ENCODE data around the gene KLF9. TPM values are rescaled to one million over a fixed set of nuclear protein-coding genes. Genes with fewer than 3 reads are reported as not detected.

Gene KLF9
- total RNA-seq, 1 experiment from 2014 or later = 0.44 TPM

- Histone ChIP-seq H3K36me3 (ENCODE audit: low read depth, low read length) (no peaks in the 10 kb centered on the region), H3K79me2 (ENCODE audit: low read length) (no peaks in the 10 kb centered on the region), H2AFZ (ENCODE audit: low read length) (no peak overlapping the region), H3F3A (ENCODE audit: low read length, unreplicated experiment) (no peaks in the 10 kb centered on the region), H3K4me1 (ENCODE audit: insufficient read depth, low read length) (no peaks in the 10 kb centered on the region), H3K9me2 (replicated peaks; ENCODE audit: low read length) (no peaks in the 10 kb centered on the region), H3K4me3 (ENCODE audit: low read length) (no peak overlapping the region), H3K9me3 (ENCODE audit: low read length) (no peaks in the 10 kb centered on the region), H3K27ac (ENCODE audit: low read length) (no peak overlapping the region), H4K20me1 (ENCODE audit: low read length) (no peaks in the 10 kb centered on the region), H3K9ac (ENCODE audit: low read length) (no peak overlapping the region), H3K4me2 (ENCODE audit: low read length) (no peak overlapping the region), H3K27me3 (ENCODE audit: low read length) (no peaks in the 10 kb centered on the region)
- TF ChIP-seq EZH2 (IDR thresholded peaks at IDR 0.05; ENCODE audit: low read length, unreplicated experiment) (no peak), CTCF (conservative IDR thresholded peaks at IDR 0.05; ENCODE audit: low read depth, low read length) (no peak), EZH2phosphoT487 (IDR thresholded peaks at IDR 0.05; ENCODE audit: borderline replicate concordance, low read length) (no peak)
- DNase-seq = no peak
- BruUV-seq (replicated peaks) = no TSS peak
- POLR2A ChIA-PET (ENCODE audit: unreplicated experiment) = no interaction called here
- CTCF ChIA-PET = no interaction called here
- intact Hi-C loops (cut with micrococcal nuclease) = no loop called here
- no peak for ATAC-seq
Observed at GRCh38 chr9:70462300-70462699, 47.8 kb upstream of the KLF9 start.

DNA sequence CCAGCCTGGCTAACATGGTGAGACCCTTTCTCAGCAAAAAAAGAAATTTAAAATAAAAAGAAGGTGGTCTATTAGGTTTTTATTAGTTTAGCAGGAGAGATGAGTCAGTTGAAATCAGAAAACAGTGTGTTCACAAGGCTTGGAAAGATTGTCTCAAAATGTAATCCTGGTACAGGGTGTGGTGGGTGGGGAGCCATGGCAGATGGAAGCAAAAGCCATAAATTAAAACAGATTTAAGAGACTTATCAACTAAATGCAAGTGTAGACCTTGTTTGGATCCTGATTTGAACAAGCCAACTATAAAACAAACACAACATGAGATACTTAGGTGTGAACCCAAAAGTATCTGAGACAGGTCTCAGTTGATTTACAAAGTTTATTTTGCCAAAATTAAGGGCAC is 42.8 kb upstream of the KLF9 start:
- BruUV-seq (replicated peaks) = no TSS peak
- CTCF ChIA-PET = no interaction called here
- no peaks in the 10 kb centered on the region for H3K79me2 ChIP-seq (ENCODE audit: low read length)
- H3K9ac ChIP-seq (ENCODE audit: low read length) = no peak overlapping the region
- intact Hi-C loops (cut with micrococcal nuclease) = no loop called here
- ATAC-seq = no peak
- no peak for DNase-seq
- POLR2A ChIA-PET (ENCODE audit: unreplicated experiment) = no interaction called here
- H3K4me2 ChIP-seq (ENCODE audit: low read length) = no peak overlapping the region
- no peaks in the 10 kb centered on the region for H3K4me1 ChIP-seq (ENCODE audit: insufficient read depth, low read length)
- no peaks in the 10 kb centered on the region for H3K36me3 ChIP-seq (ENCODE audit: low read depth, low read length)
- H2AFZ ChIP-seq (ENCODE audit: low read length) = no peak overlapping the region
- no peak overlapping the region for H3K27ac ChIP-seq (ENCODE audit: low read length)
- H3K4me3 ChIP-seq (ENCODE audit: low read length) = no peak overlapping the region
- H3F3A ChIP-seq (ENCODE audit: low read length, unreplicated experiment) = no peaks in the 10 kb centered on the region
- H3K9me2 ChIP-seq (replicated peaks; ENCODE audit: low read length) = no peaks in the 10 kb centered on the region
- no peaks in the 10 kb centered on the region for H3K27me3 ChIP-seq (ENCODE audit: low read length)
- H3K9me3 ChIP-seq (ENCODE audit: low read length) = no peaks in the 10 kb centered on the region
- TF ChIP-seq EZH2phosphoT487 (IDR thresholded peaks at IDR 0.05; ENCODE audit: borderline replicate concordance, low read length) (no peak), EZH2 (IDR thresholded peaks at IDR 0.05; ENCODE audit: low read length, unreplicated experiment) (no peak), CTCF (conservative IDR thresholded peaks at IDR 0.05; ENCODE audit: low read depth, low read length) (no peak)
- no peaks in the 10 kb centered on the region for H4K20me1 ChIP-seq (ENCODE audit: low read length)

- ATAC-seq = no peak
- H3K27me3 ChIP-seq (ENCODE audit: low read length) = no peaks in the 10 kb centered on the region
- no peak for DNase-seq
- H3K36me3 ChIP-seq (ENCODE audit: low read depth, low read length) = no peaks in the 10 kb centered on the region
- H3K79me2 ChIP-seq (ENCODE audit: low read length) = no peaks in the 10 kb centered on the region
- H3K4me1 ChIP-seq (ENCODE audit: insufficient read depth, low read length) = no peaks in the 10 kb centered on the region
- no peaks in the 10 kb centered on the region for H4K20me1 ChIP-seq (ENCODE audit: low read length)
- H3K9me3 ChIP-seq (ENCODE audit: low read length) = no peaks in the 10 kb centered on the region
- no peak overlapping the region for H3K9ac ChIP-seq (ENCODE audit: low read length)
- no TSS peak for BruUV-seq (replicated peaks)
- H3K4me2 ChIP-seq (ENCODE audit: low read length) = no peak overlapping the region
- H2AFZ ChIP-seq (ENCODE audit: low read length) = no peak overlapping the region
- ChIA-PET CTCF (no interaction called here), POLR2A (ENCODE audit: unreplicated experiment) (no interaction called here)
- intact Hi-C loops (cut with micrococcal nuclease) = no loop called here
- no peaks in the 10 kb centered on the region for H3F3A ChIP-seq (ENCODE audit: low read length, unreplicated experiment)
- no peak overlapping the region for H3K27ac ChIP-seq (ENCODE audit: low read length)
- TF ChIP-seq EZH2 (IDR thresholded peaks at IDR 0.05; ENCODE audit: low read length, unreplicated experiment) = no peak
- TF ChIP-seq CTCF (conservative IDR thresholded peaks at IDR 0.05; ENCODE audit: low read depth, low read length) = no peak
- no peak for TF ChIP-seq EZH2phosphoT487 (IDR thresholded peaks at IDR 0.05; ENCODE audit: borderline replicate concordance, low read length)
- no peaks in the 10 kb centered on the region for H3K9me2 ChIP-seq (replicated peaks; ENCODE audit: low read length)
- H3K4me3 ChIP-seq (ENCODE audit: low read length) = no peak overlapping the region
Observed at GRCh38 chr9:70455993-70456704, 41.7 kb upstream of the KLF9 start.
